Osteoblast (primary cell): Measurements from ENCODE around the gene CDADC1. TPM values are rescaled to one million over a fixed set of nuclear protein-coding genes. Genes with fewer than 3 reads are reported as not detected.

Experiments used
- DNase-seq: peaks from one replicate; pipeline ENCODE4 v3.0.0; 2011; ENCODE audit warnings: low spot score, mixed read lengths; ENCODE audit not compliant: insufficient read length; ENCODE audit errors: missing footprints
- H2AFZ ChIP-seq: 2 replicates; pipeline ENCODE4 v1.6.0; 2011; ENCODE audit warnings: mild to moderate bottlenecking, low read length
- H3K27ac ChIP-seq: 2 replicates; pipeline ENCODE4 v1.5.1; 2011; ENCODE audit warnings: mild to moderate bottlenecking, low read depth, low read length, moderate library complexity
- H3K27me3 ChIP-seq: 2 replicates; pipeline ENCODE4 v1.6.0; 2012; ENCODE audit warnings: mild to moderate bottlenecking, control low read depth, inconsistent platforms, low read length, moderate library complexity; ENCODE audit not compliant: insufficient read depth
- H3K36me3 ChIP-seq: 2 replicates; pipeline ENCODE4 v1.5.1; 2011; ENCODE audit warnings: mild to moderate bottlenecking, low read length, control low read depth, moderate library complexity; ENCODE audit not compliant: insufficient read depth
- H3K4me1 ChIP-seq: 2 replicates; pipeline ENCODE4 v1.5.1; 2011; ENCODE audit warnings: mild to moderate bottlenecking, low read length, control low read depth, moderate library complexity; ENCODE audit not compliant: insufficient read depth
- H3K4me2 ChIP-seq: 2 replicates; pipeline ENCODE4 v1.6.0; 2011; ENCODE audit warnings: mild to moderate bottlenecking, low read length; ENCODE audit not compliant: insufficient read depth
- H3K4me3 ChIP-seq: fragments of 200-600 bp; sonication (generic); 3 replicates; pipeline ENCODE4 v1.5.1; 2012; ENCODE audit warnings: mild to moderate bottlenecking, low read length, inconsistent platforms; ENCODE audit not compliant: insufficient read depth
- H3K79me2 ChIP-seq: 2 replicates; pipeline ENCODE4 v1.6.0; 2012; ENCODE audit warnings: mild to moderate bottlenecking, low read length, control low read depth, inconsistent platforms; ENCODE audit not compliant: insufficient read depth
- H3K9me3 ChIP-seq: 2 replicates; pipeline ENCODE4 v1.5.1; 2011; ENCODE audit warnings: low read depth, low read length, control low read depth
- H4K20me1 ChIP-seq: 2 replicates; pipeline ENCODE4 v1.6.0; 2012; ENCODE audit warnings: mild to moderate bottlenecking, low read length, control low read depth; ENCODE audit not compliant: insufficient read depth
- CTCF ChIP-seq: IDR thresholded peaks from 2 replicates; pipeline ENCODE4 v1.5.1; 2011; ENCODE audit warnings: mild to moderate bottlenecking, low read depth, low read length, moderate library complexity; ENCODE audit errors: extremely low read depth
- total RNA-seq: library from RNA; depleted of rRNA; stranded (reverse); fragments of >200 nt; gene quantifications from 2 replicates; pipeline ENCODE4 v1.2.3, GENCODE V29; 2012

Gene CDADC1
- total RNA-seq, 1 donor, result 3.6 TPM

- Histone ChIP-seq H3K79me2 (no peaks in the 10 kb centered on the region), H3K36me3 (no peaks in the 10 kb centered on the region), H3K27ac (no peak overlapping the region), H3K27me3 (no peaks in the 10 kb centered on the region), H3K4me1 (no peaks in the 10 kb centered on the region), H4K20me1 (no peaks in the 10 kb centered on the region), H3K4me2 (no peak overlapping the region), H2AFZ (no peak overlapping the region), H3K9me3 (no peaks in the 10 kb centered on the region), H3K4me3 (no peak overlapping the region)
- no peak for TF ChIP-seq CTCF
- DNase-seq, result no peak
Observed at GRCh38 chr13:49238621-49239020, 9.1 kb upstream of the CDADC1 start.

- no peak for DNase-seq
- Histone ChIP-seq H3K4me3 (no peak overlapping the region), H3K27me3 (peaks cover 3% of the 10 kb centered on the region), H4K20me1 (no peaks in the 10 kb centered on the region), H3K4me1 (no peaks in the 10 kb centered on the region), H3K9me3 (no peaks in the 10 kb centered on the region), H3K4me2 (no peak overlapping the region), H3K27ac (no peak overlapping the region), H2AFZ (no peak overlapping the region), H3K36me3 (no peaks in the 10 kb centered on the region), H3K79me2 (no peaks in the 10 kb centered on the region)
- TF ChIP-seq CTCF, result peak; percentile 83
Observed at GRCh38 chr13:49240017-49240416, 7.7 kb upstream of the CDADC1 start.

- H3K27me3 ChIP-seq, result peaks cover 3% of the 10 kb centered on the region
- no peak overlapping the region for H3K27ac ChIP-seq
- H4K20me1 ChIP-seq, result no peaks in the 10 kb centered on the region
- no peaks in the 10 kb centered on the region for H3K79me2 ChIP-seq
- no peak overlapping the region for H3K4me2 ChIP-seq
- H3K4me3 ChIP-seq, result no peak overlapping the region
- no peak overlapping the region for H2AFZ ChIP-seq
- TF ChIP-seq CTCF, result no peak
- no peaks in the 10 kb centered on the region for H3K4me1 ChIP-seq
- H3K9me3 ChIP-seq, result no peaks in the 10 kb centered on the region
- DNase-seq, result no peak
- H3K36me3 ChIP-seq, result no peaks in the 10 kb centered on the region
Observed at GRCh38 chr13:49241296-49241695, 6.4 kb upstream of the CDADC1 start.

- Histone ChIP-seq H3K36me3 (no peaks in the 10 kb centered on the region), H3K27me3 (peaks cover 3% of the 10 kb centered on the region), H3K4me2 (no peak overlapping the region), H3K27ac (no peak overlapping the region), H3K4me3 (no peak overlapping the region), H2AFZ (no peak overlapping the region), H3K79me2 (peaks cover 21% of the 10 kb centered on the region), H4K20me1 (no peaks in the 10 kb centered on the region), H3K9me3 (no peaks in the 10 kb centered on the region), H3K4me1 (peaks cover 11% of the 10 kb centered on the region)
- no peak for TF ChIP-seq CTCF
- DNase-seq, result no peak
Observed at GRCh38 chr13:49245101-49245500, 2.6 kb upstream of the CDADC1 start.
